Stimulated activated CD4-positive, alpha-beta T cell treated with anti-CD3 and anti-CD28 coated beads, Interleukin-15, amount 100 ng/mL, for 48 hours (primary cell): ENCODE measurements around the gene TCF15.

Experiments
- DNase-seq, 2 donors: peaks; one replicate each; pipeline ENCODE4 v3.0.0-alpha.2; 2020; ENCODE audit warnings: low read depth in 2 of 2

TCF15 gene

DNA sequence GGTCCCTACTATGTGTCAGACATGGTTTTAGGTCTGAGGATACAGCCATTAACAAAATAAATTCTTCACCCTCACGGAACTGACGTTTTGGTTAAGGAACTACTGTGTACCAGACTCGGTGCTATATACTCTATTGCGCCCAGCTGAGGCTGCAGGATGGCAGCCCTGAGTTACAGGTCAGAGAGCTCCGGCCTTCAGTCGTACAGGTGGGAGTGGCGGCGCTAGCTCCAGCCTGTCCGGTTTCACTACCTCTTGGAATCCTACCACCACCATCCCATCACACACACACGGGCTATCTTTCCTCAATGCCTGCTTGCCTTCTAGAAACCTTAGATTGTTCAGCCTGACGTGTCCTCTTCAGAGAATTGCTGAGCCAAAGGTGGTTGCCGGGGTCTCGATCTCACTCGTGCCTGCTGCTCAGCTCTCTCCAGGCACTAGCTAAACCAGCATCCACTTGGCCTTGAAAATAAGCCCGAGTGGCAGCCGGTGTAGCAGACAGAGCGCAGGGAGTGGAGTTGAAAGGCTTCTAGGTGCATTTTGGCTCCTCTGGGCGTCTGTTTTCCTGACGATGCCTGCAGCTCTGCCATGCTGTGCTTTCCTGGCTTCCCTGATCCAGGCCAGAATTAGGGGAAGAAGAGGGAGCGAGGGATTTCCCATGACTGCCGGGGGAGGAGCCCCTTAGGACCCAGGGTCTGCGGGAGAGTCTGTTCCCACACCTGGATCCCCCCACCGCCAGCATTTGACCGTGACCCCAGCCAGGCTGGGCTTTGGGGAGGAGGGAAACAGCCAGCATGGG lies 1.1 kb upstream of the TCF15 start:
- DNase-seq = no peak

DNA sequence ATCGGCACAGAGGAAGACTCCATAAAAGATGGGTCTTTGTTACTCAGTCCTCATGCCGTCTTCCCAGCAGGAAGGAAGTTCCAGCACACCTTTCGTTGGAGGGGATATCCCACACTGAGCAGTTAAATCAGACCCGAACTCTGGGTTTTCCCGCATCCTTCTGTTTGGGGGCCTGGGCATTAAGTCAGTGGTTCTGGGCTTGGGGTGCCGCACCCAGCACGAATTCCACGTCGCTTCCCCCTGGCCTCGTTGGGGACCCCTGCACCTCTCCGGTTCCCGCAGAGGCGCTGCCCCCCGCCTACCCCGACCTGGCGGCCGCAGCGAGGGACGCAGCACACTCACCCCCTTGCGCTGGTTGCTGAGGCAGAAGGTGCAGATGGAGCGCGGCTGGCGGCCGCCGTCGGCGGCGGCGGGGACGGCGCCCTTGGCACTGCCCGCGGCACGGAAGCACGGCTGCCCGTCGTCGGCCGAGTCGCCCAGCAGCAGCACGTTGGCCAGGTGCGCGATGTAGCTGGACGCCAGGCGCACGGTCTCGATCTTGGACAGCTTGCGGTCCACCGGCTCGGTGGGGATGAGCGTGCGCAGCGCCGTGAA lies 641 bp downstream of the TCF15 start:
- no peak for DNase-seq

DNA sequence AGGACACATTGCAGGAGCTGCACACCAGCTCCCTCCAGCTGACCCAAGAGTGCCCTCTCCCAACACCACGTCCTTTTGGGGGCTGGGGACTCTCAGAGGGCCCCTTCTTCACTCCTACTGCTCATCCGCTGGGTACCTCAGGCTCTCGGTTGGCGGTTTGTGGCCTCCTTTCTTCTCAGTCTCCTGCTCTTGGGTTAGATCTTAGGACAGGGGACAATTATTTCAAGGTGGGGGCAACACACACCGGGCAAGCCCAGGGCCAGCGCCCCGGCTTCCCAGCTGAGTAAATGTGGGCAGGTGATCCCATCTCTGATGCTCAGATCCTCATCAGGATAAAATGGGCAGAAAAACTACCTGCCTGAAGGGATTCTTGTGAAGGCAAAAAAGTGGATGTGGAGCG lies 1.1 kb downstream of the TCF15 start:
- DNase-seq = no peak

DNA sequence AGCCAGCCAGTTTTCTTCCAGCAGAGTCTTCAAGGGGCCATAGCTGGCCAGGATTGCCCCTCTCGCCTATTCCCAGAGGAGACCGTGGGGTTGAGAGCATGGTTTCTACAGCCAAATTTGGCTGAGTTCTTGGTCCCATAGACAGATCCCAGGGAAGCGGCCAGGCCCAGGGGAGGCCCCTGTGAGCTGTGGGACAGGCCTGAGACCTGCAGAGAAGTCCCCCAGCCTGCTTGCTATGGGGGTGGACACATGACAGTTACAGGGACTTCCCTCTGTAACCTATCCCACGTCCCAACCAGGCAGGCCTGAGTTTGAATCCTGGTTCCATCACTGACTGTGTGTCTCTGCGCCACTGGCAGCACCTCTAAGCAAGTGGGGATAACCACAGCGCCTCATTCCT lies 2.6 kb downstream of the TCF15 start:
- DNase-seq = no peak

DNA sequence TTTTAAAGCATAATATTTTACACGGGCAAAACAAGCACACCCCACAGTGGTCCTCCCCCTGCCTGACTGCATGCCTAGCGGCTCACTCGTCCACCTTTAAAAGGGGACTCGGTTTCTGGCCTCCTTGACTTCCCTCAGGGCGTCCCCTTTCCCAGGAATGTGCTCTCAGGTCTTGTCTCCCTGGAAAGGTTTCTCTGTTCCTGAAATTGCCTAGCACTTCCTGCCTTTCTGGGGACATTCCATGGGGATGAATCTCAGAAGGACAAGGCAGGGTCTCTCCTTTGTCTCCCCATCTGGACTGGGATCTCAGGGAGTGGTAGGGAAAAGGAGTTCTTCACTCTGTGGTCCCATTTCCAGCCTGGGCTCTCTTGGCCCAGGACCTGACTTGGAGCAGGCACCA lies 4.9 kb downstream of the TCF15 start:
- DNase-seq = no peak

DNA sequence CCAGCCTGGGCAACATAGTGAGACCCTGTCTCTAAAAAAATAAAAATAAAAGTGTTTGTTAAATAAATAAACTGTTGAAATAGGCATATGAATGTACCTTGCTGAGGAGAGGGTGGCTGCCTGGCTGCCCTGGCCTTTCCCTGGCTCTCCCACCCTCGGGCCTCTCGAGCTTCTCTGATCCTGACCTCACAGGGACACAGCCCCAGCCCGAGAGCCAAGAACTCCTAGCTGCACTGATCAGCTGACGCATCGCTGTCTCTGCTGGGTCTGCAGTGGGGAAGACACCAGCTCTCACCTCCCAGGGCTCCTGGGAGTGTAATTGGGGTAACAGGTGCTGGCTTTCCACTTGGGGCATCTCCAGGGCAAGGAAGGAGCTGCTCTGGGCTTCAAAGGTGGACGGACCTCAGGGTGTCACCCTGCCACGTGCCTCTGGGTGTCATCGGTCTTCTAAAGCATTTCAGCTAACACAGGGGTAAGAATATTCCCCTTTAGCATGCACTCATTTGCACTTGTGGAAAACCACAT lies 6.9 kb downstream of the TCF15 start:
- DNase-seq = no peak

DNA sequence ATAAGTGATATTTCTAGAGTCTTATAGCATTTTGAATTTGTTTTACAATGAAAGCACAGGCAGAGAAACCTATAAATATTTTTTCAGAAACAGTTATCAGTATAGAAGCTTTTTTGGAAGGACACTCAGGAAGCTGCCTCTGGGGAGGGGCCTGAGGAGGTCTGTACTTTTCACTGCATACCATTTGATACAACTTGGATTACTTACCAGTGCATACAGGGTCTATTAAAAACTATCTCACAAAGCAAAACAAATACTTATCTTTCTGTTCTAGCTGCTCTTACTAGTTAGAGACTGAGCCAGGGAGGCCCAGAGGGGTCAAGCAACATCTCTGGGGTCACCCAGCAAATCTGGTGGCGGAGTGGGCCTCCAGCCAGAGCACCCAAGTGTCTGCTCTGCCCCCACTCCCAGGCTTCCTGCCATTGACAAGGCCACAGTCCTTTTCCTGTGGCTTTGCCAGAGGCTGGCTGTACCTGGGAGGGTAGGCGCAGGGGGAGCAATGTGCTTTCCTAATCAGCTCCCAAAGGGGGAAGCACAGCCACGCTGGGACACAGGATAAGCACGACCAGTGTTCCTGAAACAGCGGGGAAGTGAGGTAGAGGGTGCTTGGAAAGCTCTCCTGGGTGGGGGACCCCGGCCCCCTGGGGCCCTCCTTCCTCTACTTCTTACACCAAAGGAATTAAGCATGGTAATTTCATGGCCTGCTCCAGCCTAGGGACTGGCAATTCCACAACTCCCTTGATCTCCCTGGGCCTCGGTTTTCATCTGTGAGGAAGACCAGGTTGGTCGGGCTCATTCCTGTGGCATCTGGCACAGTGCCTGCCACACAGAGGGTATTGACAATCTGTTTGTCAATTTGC lies 7.8 kb downstream of the TCF15 start:
- DNase-seq = no peak

DNA sequence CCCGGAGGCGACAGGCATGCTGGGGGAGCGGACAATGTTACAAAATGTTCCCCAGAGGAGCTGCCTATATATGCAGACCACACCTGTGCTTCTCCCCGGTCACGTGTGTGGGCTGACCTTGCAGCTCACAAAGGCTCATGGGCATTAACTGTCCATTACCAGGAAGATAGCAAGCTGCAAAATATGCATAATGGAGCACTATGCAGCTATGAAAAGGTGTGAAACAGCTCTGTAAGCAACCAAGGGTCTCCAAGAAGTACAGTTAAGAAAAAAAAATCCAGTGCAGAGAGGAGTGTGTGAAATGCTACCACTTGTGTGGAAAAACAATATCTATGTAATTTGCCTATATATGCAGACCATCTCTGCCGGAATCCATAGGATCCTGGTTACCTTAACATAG lies 9.4 kb downstream of the TCF15 start:
- DNase-seq = no peak

DNA sequence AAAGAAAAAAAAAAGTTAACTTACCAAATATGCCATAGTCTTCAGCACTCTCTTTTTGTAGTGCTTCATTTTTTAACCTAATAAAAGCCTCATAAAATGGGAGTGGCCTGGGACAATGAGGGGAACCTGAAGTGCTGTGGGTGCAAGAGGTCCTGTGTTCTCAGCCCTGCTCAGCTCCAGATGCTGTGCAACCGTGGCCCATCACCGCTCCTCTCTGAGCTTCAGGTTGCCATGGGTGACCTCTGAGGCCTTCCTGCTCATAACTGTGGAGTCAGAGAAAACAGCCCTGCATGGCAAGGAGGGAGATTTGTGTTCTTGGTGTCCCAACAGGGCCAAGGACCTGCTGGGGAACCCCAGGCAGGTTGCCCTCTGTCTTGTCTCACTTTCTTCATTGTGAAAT lies 10.0 kb downstream of the TCF15 start:
- DNase-seq = no peak

DNA sequence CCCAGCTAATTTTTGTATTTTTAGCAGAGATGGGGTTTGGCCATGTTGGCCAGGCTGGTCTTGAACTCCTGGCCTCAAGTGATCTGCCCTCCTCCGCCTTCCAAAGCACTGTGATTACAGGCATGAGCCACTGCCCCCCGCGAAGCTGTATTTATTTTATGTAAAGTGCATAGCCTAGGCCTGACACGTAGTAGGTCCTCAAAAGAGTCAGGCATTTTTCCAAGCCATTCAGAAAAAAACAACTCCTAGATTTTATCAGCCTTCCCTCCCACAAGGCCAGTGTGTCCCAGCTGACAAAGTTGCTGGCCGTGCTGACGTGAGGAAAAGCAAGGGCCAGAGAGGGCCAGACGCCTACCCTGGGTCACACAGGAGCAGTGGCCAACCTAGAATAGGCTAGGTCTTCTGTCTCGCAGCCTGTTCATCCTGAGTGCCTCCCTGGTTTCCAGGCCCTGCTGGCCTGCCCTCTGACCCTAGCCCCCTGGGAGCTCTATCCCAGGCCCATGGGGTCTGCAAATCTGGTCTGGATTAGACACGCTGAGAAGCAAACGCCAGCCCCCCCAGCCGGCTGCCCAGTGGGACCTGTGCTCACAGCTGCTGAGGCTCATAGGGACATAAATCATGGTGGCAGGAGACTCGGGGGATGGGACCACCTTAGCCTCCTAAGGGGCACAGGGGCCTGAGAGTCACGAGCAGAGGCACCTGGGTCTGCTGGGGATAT lies 11.8 kb downstream of the TCF15 start:
- DNase-seq = no peak

DNA sequence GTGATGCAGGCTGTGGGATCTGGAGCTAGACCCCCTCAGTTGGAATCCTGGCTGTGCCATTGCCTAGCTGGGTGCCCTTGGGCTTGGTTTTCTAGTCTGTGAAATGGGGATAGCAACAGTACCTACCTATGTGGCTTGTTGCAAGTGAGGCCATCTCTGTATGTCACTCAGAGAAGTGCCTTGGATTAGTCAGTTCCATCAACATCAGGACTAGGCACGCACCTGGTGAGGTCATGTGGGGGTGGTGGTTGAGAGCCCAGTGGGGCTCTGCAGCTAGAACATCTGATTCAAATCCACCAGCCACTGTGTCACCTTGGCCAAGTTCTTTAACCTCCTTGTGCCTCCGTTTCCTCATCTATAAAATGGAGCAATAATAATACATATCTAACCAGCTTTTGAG lies 12.5 kb downstream of the TCF15 start:
- no peak for DNase-seq

DNA sequence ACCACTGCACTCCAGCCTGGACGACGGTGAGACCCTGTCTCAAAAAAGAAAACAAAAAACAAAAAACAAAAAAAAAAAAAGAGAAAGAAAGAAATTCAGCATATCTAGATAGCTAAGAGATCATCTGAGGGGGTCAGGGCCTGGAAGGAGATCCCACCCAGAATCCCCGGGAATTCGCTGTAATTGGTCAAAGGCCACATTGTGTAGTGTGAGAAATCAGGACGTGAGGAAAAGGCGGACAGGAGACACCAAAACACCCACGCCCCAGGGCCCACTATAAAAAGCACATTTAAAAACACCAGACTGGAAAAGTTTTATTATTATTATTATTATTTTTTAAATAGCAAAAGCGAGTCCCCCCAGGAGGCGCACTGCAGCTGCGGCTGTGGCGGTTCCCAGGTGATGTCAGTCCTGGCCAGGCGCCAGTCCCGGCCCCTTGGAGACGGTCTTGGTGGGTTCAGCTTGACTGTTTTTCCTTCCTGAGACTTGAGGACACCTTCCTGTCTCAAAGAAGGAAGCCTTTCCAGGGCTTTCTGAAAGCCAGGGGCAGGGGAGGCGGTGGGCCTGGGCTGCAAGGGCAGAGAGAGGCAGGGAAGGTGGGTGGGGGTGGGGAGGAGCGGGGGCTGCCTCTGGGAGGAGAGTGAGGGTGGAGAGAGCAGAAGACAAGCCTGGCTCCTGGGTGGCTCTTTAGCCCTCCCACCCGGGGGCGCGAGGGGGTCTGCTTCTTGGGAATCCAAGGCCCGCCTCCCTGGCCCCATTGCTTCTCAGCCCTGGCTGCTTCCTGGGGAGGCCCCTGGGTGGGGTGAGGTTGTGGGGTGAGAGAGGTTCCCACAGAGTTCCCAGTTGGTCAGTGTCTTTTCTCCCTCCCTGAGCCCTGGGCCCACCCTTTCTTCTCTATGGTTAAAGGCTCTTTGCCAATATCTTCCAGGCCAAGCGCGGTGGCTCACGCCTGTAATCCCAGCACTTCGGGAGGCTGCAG lies 14.5 kb downstream of the TCF15 start:
- DNase-seq = no peak

DNA sequence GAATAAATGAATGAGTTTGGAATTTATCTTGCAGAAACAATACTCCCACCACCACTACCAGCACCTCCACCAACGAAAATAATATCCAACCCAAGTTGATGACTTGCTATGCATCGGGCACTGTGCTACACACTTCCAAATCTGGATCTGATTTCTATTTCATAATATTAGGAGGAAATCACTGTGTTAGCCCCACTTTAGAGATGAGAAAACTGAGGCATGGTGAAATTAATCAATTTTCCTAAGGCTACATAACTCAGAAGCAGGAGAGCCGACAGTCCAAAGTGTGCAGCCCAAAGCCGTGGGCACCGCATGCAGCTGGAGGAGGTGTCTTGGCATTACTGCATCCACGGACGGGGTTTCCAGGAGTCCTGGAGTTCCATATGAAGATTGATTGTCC lies 17.6 kb downstream of the TCF15 start:
- no peak for DNase-seq

DNA sequence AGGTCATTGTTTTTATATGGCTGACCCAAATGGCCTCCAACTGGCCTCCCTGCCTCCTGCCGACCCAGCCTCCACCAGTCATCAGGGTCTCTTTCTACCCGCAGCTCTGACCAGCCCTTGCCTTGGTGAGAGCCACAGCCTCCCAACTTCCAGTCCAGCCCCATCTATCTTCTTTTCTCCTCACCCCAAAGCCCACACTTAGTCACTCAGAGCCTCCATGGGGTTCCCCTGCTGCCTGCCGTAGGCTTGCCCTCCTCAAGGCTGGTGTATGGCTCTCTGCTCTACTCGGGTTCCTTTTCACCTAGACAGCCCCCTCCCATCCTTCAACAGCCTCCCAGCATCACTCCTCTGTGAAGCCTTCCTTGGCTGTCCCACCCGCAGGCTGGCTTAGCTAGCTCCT lies 18.2 kb downstream of the TCF15 start:
- DNase-seq = no peak

DNA sequence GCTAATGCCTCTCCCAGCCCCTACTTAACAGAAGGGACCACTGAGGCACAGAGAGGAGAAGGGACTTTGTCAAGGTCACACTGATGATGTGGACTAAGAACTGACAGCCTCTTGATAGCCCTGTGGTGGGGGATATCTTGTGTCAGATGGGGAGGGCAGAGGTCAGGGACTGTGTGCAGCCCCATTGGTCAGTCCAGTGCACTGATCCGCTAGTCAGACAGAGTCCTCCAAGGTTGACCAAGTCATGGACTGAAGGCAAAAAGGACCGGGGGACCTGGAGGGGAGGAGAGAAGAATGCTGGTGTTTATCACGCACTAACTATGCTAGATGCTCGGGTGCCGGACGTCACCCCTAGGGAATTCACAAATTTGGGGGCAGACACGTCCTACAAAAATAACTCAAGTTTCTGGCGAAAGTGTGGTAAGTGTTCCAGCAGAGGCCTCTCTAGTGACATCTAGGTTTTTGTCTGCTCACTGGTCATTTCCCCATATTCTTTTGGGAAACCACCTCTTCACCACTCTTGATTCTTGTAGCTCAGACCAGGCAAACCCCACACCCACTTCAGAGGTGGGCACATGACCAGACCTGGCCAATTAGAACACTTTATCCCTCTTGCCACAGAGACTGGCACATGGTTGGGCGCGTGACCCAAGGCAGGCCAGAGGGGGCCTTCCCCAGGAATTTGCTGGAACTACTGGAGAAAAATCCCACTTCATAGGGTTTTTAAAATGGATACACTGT lies 21.0 kb downstream of the TCF15 start:
- DNase-seq = no peak

DNA sequence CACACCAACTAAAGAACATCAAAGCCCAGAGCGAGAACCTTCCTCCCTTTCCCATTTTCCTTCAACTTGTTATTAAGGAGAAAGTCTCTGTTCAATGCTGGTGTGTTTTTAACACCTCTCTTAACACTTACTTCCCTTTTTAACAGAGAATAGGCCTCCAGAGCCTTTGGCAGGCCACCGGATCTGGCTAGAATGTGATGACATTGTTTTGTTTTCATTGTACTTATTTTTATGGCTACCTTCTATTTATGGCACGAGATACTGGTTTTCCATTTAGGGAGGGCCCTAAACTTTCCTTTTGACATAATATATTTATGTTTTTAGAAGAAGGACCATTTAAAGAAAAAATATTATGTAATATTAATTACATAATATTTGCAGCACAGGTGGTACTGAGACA lies 21.6 kb downstream of the TCF15 start:
- DNase-seq = no peak

DNA sequence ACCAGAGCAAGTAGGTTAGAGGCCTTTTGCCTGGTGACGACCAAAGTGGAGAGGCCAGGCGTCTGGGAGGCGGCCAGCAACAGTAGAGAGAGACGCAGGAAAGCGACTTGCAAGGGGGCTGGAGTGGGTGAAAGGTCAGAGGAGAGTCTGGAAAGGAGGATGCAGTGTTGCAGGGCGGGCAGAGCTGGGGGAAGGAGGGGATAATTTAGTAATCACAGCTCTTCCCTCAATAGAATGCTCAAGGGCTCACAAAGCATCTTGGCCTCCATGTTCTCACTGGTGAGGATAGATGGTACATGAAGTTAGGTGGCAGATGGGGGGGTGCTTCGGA lies 25.2 kb downstream of the TCF15 start:
- DNase-seq = no peak

DNA sequence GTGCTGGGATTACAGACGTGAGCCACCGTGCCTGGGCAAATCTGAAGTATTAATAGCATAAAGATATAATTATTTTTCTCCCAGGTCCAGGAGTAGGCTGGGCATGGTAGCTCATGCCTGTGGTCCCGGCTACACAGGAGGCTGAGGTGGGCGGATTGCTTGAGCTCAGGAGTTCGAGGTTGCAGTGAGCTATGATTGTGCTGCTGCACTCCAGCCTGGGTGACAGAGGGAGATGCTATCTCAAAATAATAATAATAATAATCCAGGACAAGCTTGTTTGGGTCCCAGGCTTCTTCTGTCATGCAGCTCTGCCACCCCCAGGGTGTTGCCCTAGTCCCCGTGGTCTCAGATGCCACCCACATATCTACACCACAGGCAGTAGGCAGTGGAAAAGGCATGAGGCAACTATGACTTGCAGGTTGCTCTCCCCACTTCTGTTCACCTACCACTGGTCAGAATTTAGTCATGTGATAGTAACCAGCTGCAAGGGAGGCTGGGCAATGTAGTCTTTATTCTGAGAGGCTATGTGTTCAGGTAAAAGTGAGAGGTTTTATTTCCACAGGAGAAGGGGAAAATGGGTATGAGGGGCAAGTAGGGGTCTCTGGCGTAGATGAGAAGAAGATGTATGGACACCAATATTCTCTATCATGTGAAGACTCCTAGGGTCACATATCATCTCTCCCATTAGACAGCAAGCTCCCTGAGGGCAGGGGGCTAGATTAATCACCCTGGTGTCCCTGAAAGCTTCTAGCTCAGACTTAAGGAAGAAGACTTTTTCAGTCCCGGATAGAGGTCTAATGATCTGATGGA lies 25.7 kb downstream of the TCF15 start:
- DNase-seq = peak in 1 of 2 donors; percentile 12

DNA sequence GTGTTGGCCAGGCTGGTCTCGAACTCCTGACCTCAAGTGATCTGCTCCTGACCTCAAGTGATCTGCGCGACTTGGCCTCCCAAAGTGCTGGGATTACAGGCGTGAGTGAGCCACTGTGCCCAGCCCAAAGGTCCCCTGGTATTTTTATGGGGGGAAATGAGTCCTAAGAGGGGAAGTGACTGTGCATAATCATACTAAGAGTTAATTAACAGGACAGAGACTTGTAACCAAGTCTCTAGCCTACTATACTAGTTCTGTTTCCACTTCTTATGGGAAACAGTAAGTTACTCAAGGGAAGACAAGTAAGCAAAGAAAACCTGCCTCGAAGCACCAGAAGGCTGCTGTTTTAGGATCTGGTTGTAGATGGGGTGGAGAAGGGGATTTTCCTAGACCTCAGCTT lies 27.9 kb downstream of the TCF15 start:
- DNase-seq = no peak
